Caco-2 (cell line): ENCODE measurements around the gene GRK2. TPM values are rescaled to one million over a fixed set of nuclear protein-coding genes. Genes with fewer than 3 reads are reported as not detected.

Source experiments
- BruUV-seq: library from RNA; stranded (reverse); fragments of 400-500 nt; replicated peaks from 2 replicates; lab custom pipeline; 2021; lab: Mats Ljungman, UMichigan
- CTCF ChIA-PET: fragments of 300-600 bp; sonication (Branson Sonifier 250); formaldehyde crosslinking; loops from one replicate; lab custom pipeline; 2022; ENCODE audit warnings: antibody characterized with exemption; lab: Charles Lee
- POLR2A ChIA-PET: fragments of 300-600 bp; sonication (Branson Sonifier 250); formaldehyde crosslinking; loops from one replicate; lab custom pipeline; 2022; ENCODE audit warnings: antibody characterized with exemption; lab: Charles Lee
- DNase-seq, 2 experiments: peaks; one replicate each; pipeline versions ENCODE4 v3.0.0 to v3.0.0-alpha.2; 2020 to 2022
- H3K27me3 ChIP-seq: replicated peaks from 2 replicates; pipeline ENCODE4 v1.6.0; 2011; ENCODE audit warnings: low read length; ENCODE audit not compliant: control insufficient read depth, insufficient read depth
- H3K36me3 ChIP-seq: 2 replicates; pipeline ENCODE4 v1.5.1; 2011; ENCODE audit warnings: low read length; ENCODE audit not compliant: control insufficient read depth, insufficient read depth
- H3K4me1 ChIP-seq: fragments of 250-450 bp; sonication (Bioruptor Pico); 2 replicates; pipeline ENCODE4 v1.5.1; 2020; ENCODE audit warnings: mild to moderate bottlenecking
- H3K4me3 ChIP-seq: 2 replicates; pipeline ENCODE4 v1.5.1; 2011; ENCODE audit warnings: low read depth, mild to moderate bottlenecking, control low read depth, low read length
- H3K9me3 ChIP-seq: fragments of 250-450 bp; sonication (Bioruptor Pico); 2 replicates; pipeline ENCODE4 v1.5.1; 2020; ENCODE audit warnings: mild to moderate bottlenecking, moderate library complexity
- H3K27ac Mint-ChIP-seq: one replicate; pipeline ENCODE4 v1.8.0; 2022; ENCODE audit warnings: mixed read lengths; ENCODE audit not compliant: unreplicated experiment
- H3K27me3 Mint-ChIP-seq: one replicate; pipeline ENCODE4 v1.8.0; 2022; ENCODE audit warnings: mixed read lengths; ENCODE audit not compliant: insufficient read depth, unreplicated experiment
- H3K36me3 Mint-ChIP-seq: one replicate; pipeline ENCODE4 v1.8.0; 2022; ENCODE audit warnings: mild to moderate bottlenecking, mixed read lengths; ENCODE audit not compliant: insufficient read depth, unreplicated experiment
- H3K4me1 Mint-ChIP-seq: one replicate; pipeline ENCODE4 v1.8.0; 2022; ENCODE audit warnings: low read depth, mixed read lengths; ENCODE audit not compliant: unreplicated experiment
- H3K4me3 Mint-ChIP-seq: one replicate; pipeline ENCODE4 v1.8.0; 2022; ENCODE audit warnings: mild to moderate bottlenecking, moderate library complexity, mixed read lengths; ENCODE audit not compliant: unreplicated experiment
- H3K9me3 Mint-ChIP-seq: one replicate; pipeline ENCODE4 v1.8.0; 2022; ENCODE audit warnings: mixed read lengths; ENCODE audit not compliant: unreplicated experiment
- intact Hi-C: fragments of 100-400 bp; cut with micrococcal nuclease; formaldehyde crosslinking; loops from one replicate; pipeline ENCODE4 v1.10.0; 2022; ENCODE audit not compliant: unreplicated experiment
- total RNA-seq: library from RNA; stranded (reverse); gene quantifications from 2 replicates; pipeline ENCODE4 v1.2.3, GENCODE V29; 2022
- TF ChIP-seq, protein P1 (sequence below), 2 experiments: fragments of 200-600 bp in 1 of 2; IDR thresholded peaks; 1 replicate in 1 of 2; 2 replicates in 1 of 2; pipeline versions ENCODE4 v1.5.1 to v1.8.0; 2011 to 2022; ENCODE audit warnings: antibody characterized with exemption in 1 of 2, control low read depth in 1 of 2, inconsistent platforms in 1 of 2, low read depth in 1 of 2, low read length in 1 of 2, mild to moderate bottlenecking in 1 of 2, moderate library complexity in 1 of 2; ENCODE audit not compliant: insufficient read depth in 1 of 2, severe bottlenecking in 1 of 2, unreplicated experiment in 1 of 2

GRK2 gene
- total RNA-seq, 1 experiment from 2014 or later: 120 TPM

DNA sequence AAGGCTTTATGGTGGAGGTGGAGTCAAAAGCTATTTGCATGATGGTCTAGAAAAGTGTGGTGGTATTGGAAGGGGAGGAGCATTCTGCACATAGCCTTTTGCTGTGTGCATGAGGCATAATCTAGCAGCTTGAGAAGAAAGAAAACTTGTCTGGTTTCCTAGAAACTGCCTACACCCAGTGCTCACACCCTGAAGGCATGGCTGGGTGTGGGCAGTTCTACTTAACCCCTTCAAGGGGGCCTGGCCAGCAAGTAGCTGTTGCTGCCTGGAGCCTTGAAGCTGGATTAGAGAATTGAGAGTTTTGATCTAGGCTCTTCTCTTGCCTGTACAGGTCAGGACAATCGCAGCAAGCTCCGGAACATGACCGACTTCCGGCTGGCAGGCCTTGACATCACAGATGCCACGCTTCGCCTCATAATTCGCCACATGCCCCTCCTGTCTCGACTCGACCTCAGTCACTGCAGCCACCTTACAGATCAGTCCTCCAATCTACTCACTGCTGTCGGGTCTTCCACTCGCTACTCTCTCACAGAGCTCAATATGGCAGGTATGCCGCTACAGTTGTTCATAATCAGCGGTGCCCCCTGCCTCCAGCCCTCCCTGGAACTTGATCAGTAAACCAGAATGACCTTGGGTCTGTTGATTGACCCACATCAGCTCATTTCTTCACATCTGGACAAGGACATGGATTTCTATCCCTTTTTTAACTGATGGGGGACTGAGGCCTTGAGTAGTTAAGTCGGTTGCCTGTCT lies 12.2 kb upstream of the GRK2 start:
- no peak overlapping the region for H3K4me3 Mint-ChIP-seq
- intact Hi-C loops: no loop called here
- peak overlapping the region; percentile 30 for H3K27ac Mint-ChIP-seq
- no peak overlapping the region for H3K4me3 ChIP-seq
- no peaks in the 10 kb centered on the region for H3K27me3 Mint-ChIP-seq
- H3K36me3 ChIP-seq: peaks cover 39% of the 10 kb centered on the region
- CTCF ChIA-PET: no interaction called here
- H3K9me3 Mint-ChIP-seq: no peaks in the 10 kb centered on the region
- peaks cover 11% of the 10 kb centered on the region for H3K4me1 ChIP-seq
- no peaks in the 10 kb centered on the region for H3K9me3 ChIP-seq
- POLR2A ChIA-PET: interaction anchor here (0.9 to 2.2 kb wide), 2 partner anchors 14 to 63 kb away, joined by 3 to 9 read pairs; no protein-coding TSS in a partner anchor
- TF ChIP-seq, protein P1, sequence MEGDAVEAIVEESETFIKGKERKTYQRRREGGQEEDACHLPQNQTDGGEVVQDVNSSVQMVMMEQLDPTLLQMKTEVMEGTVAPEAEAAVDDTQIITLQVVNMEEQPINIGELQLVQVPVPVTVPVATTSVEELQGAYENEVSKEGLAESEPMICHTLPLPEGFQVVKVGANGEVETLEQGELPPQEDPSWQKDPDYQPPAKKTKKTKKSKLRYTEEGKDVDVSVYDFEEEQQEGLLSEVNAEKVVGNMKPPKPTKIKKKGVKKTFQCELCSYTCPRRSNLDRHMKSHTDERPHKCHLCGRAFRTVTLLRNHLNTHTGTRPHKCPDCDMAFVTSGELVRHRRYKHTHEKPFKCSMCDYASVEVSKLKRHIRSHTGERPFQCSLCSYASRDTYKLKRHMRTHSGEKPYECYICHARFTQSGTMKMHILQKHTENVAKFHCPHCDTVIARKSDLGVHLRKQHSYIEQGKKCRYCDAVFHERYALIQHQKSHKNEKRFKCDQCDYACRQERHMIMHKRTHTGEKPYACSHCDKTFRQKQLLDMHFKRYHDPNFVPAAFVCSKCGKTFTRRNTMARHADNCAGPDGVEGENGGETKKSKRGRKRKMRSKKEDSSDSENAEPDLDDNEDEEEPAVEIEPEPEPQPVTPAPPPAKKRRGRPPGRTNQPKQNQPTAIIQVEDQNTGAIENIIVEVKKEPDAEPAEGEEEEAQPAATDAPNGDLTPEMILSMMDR (IDR thresholded peaks at IDR 0.05; ENCODE audit: insufficient read depth in 1 of 2, low read depth in 1 of 2, low read length in 1 of 2, severe bottlenecking in 1 of 2, unreplicated experiment in 1 of 2): no peak
- BruUV-seq: no TSS peak
- H3K4me1 Mint-ChIP-seq: peaks cover 14% of the 10 kb centered on the region
- no peaks in the 10 kb centered on the region for H3K27me3 ChIP-seq
- no peak for DNase-seq
- H3K36me3 Mint-ChIP-seq: peaks cover 95% of the 10 kb centered on the region

- intact Hi-C loops: no loop called here
- ChIA-PET POLR2A (interaction anchor here (2.2 kb wide), 1 partner anchor 15 kb away, joined by 9 read pairs; no protein-coding TSS in a partner anchor), CTCF (no interaction called here)
- Histone ChIP-seq H3K9me3 (no peaks in the 10 kb centered on the region), H3K4me3 (no peak overlapping the region), H3K27me3 (no peaks in the 10 kb centered on the region), H3K4me1 (peaks cover 3% of the 10 kb centered on the region), H3K36me3 (peaks cover 36% of the 10 kb centered on the region)
- H3K9me3 Mint-ChIP-seq: no peaks in the 10 kb centered on the region
- no TSS peak for BruUV-seq
- no peak for DNase-seq
- H3K27me3 Mint-ChIP-seq: no peaks in the 10 kb centered on the region
- H3K36me3 Mint-ChIP-seq: peaks cover 95% of the 10 kb centered on the region
- peak overlapping the region; percentile 13 for H3K27ac Mint-ChIP-seq
- peaks cover 7% of the 10 kb centered on the region for H3K4me1 Mint-ChIP-seq
- no peak overlapping the region for H3K4me3 Mint-ChIP-seq
- TF ChIP-seq, protein P1 (IDR thresholded peaks at IDR 0.05; ENCODE audit: insufficient read depth in 1 of 2, low read depth in 1 of 2, low read length in 1 of 2, severe bottlenecking in 1 of 2, unreplicated experiment in 1 of 2): no peak
These were observed 11.5 kb upstream of the GRK2 start for GRCh38 chr11:67254798-67255197.

DNA sequence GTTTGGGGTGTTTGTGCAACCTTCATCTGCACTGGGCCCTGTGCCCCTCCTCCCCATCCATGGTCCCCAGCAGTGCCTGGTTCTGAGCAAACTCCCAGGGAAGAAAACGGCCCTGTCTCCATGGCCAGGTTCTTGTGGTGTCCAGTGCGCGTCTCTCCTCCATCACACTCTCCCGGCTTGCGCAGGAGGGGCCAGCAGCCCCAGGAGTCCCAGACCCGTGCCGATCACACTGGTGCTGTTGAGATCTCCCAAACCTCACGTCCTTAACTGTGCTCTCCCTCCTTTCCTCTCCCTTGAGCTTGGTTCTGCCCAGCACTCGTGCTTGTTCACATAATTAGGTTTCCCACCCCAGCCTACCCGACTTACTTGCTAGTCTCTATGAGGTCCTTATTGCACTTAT lies 10.9 kb upstream of the GRK2 start:
- peaks cover 8% of the 10 kb centered on the region for H3K4me1 Mint-ChIP-seq
- H3K27me3 Mint-ChIP-seq: no peaks in the 10 kb centered on the region
- Histone ChIP-seq H3K4me3 (no peak overlapping the region), H3K27me3 (no peaks in the 10 kb centered on the region), H3K9me3 (no peaks in the 10 kb centered on the region), H3K4me1 (peaks cover 3% of the 10 kb centered on the region; the same call in 1 of the 2 replicates), H3K36me3 (peaks cover 31% of the 10 kb centered on the region)
- TF ChIP-seq, protein P1 (IDR thresholded peaks at IDR 0.05; ENCODE audit: insufficient read depth in 1 of 2, low read depth in 1 of 2, low read length in 1 of 2, severe bottlenecking in 1 of 2, unreplicated experiment in 1 of 2): no peak
- intact Hi-C loops: no loop called here
- peaks cover 95% of the 10 kb centered on the region for H3K36me3 Mint-ChIP-seq
- ChIA-PET POLR2A (no interaction called here), CTCF (no interaction called here)
- peak in 1 of 2 experiments; percentile 33 for DNase-seq
- no TSS peak for BruUV-seq
- H3K4me3 Mint-ChIP-seq: no peak overlapping the region
- no peak overlapping the region for H3K27ac Mint-ChIP-seq
- no peaks in the 10 kb centered on the region for H3K9me3 Mint-ChIP-seq
